ENCODE data around the gene PRSS22. TPM values are rescaled to one million over a fixed set of nuclear protein-coding genes. Genes with fewer than 3 reads are reported as not detected.

Gene PRSS22
- total RNA-seq, 1 experiment from 2014 or later: not detected

DNA sequence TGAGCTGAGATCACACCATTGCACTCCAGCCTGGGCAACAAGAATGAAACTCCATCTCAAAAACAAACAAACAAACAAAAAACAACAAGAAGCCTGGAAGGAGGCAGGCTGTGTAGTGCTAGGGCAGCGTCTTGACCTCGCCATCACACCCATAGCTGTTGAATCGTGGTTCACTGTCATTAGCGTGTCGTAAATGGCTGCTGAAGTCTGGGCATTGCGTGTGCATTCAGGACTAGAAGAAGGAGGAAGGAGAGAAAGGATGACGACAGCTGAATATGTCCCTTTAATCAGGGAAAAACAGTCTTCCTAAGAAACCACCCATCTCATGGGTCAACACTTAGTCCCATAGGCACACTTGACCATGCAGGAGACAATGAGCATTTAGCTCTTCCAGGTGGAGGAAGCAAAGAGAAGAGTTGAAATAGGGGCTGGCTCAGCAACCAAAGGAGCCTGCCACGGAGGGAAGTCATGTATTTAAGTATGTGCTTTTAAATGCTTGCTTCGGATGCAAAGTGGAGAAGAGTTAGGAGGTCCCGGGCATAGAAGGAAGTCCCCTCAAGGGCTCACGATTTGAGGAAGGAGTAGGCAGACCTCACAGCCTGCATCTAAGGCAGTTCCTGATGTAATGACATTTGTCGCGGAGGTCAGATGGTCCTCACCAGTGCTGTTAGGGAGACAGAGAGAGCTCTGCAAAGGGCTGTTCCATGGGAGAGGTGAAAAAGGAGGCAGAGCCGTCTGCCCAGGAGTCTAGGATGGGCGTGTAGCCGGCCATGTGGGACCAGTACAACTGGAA is 8.8 kb downstream of the PRSS22 start:
- H3K4me3 ChIP-seq (ENCODE audit: low read length): no peak overlapping the region
- H3K79me2 ChIP-seq (ENCODE audit: low read length): no peaks in the 10 kb centered on the region
- no peaks in the 10 kb centered on the region for H3K36me3 ChIP-seq (ENCODE audit: insufficient read depth, low read length)
- H2AFZ ChIP-seq (ENCODE audit: low read length): no peak overlapping the region
- H3K27ac ChIP-seq (ENCODE audit: low read length): no peak overlapping the region
- H4K20me1 ChIP-seq (ENCODE audit: insufficient read depth, low read depth, low read length): no peaks in the 10 kb centered on the region
- H3K9ac ChIP-seq (ENCODE audit: low read length): no peak overlapping the region
- peaks cover 8% of the 10 kb centered on the region for H3K4me1 ChIP-seq (ENCODE audit: low read length)
- DNase-seq: no peak
- H3K27me3 ChIP-seq (ENCODE audit: low read length): no peaks in the 10 kb centered on the region
- H3K4me2 ChIP-seq (ENCODE audit: low read depth, low read length, poor library complexity, severe bottlenecking): no peak overlapping the region
- H3K9me3 ChIP-seq (ENCODE audit: low read length): peaks cover under 1% of the 10 kb centered on the region
- no peaks in the 10 kb centered on the region for H3K9me2 ChIP-seq (replicated peaks; ENCODE audit: insufficient read depth, low read length)

DNA sequence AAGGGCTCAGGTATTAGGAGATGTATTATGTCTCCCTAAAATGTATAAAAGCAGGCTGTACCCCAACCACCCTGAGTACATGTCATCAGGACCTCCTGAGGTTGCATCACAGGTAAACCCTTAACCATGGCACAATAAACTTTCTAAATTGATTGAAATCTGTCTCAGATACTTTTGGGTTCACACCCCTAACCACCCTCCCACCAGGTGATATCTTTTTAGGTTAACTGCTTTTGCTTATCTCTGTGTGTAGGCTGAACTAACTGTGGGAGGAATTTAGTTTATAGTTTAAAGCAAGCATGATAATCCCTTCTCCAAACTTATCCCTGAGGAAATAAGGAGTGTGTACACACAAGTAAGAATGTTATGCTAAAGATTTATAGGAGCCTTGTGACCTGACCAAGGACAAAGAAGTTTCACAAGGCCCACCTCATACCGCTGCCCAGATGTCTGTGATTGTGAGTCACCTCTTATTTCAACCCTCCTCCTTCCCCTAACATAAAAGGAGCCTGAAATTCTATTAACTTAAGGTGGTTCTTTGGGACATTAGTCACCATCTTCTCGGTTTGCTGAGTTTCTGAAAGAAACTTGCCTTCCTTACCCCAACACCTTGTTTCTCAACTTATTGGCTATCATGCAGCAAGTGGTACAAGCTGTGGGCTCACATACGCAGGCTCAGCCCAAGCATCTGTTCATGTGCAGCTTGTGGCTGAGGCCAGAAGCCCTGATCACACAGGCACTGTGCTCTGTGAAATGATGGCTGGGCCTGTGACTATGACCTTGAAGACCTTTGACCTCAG is 11.3 kb downstream of the PRSS22 start:
- Histone ChIP-seq H3K27ac (ENCODE audit: low read length) (no peak overlapping the region), H3K4me1 (ENCODE audit: low read length) (peaks cover 8% of the 10 kb centered on the region), H3K4me3 (ENCODE audit: low read length) (no peak overlapping the region), H4K20me1 (ENCODE audit: insufficient read depth, low read depth, low read length) (no peaks in the 10 kb centered on the region), H3K9me2 (replicated peaks; ENCODE audit: insufficient read depth, low read length) (no peaks in the 10 kb centered on the region), H3K9ac (ENCODE audit: low read length) (no peak overlapping the region), H2AFZ (ENCODE audit: low read length) (no peak overlapping the region; the same call in 1 of the 2 replicates), H3K4me2 (ENCODE audit: low read depth, low read length, poor library complexity, severe bottlenecking) (no peak overlapping the region), H3K36me3 (ENCODE audit: insufficient read depth, low read length) (no peaks in the 10 kb centered on the region), H3K9me3 (ENCODE audit: low read length) (no peaks in the 10 kb centered on the region), H3K79me2 (ENCODE audit: low read length) (no peaks in the 10 kb centered on the region), H3K27me3 (ENCODE audit: low read length) (no peaks in the 10 kb centered on the region)
- DNase-seq: no peak

GRCh38 chr16:2845116-2845515 is 12.9 kb downstream of the PRSS22 start:
- Histone ChIP-seq H3K36me3 (ENCODE audit: insufficient read depth, low read length) (no peaks in the 10 kb centered on the region), H2AFZ (ENCODE audit: low read length) (peak overlapping the region; percentile 23; the same call in 1 of the 2 replicates), H3K79me2 (ENCODE audit: low read length) (no peaks in the 10 kb centered on the region), H3K4me2 (ENCODE audit: low read depth, low read length, poor library complexity, severe bottlenecking) (no peak overlapping the region), H4K20me1 (ENCODE audit: insufficient read depth, low read depth, low read length) (no peaks in the 10 kb centered on the region), H3K4me3 (ENCODE audit: low read length) (no peak overlapping the region), H3K9me3 (ENCODE audit: low read length) (no peaks in the 10 kb centered on the region), H3K4me1 (ENCODE audit: low read length) (peaks cover 8% of the 10 kb centered on the region), H3K27me3 (ENCODE audit: low read length) (no peaks in the 10 kb centered on the region), H3K9me2 (replicated peaks; ENCODE audit: insufficient read depth, low read length) (no peaks in the 10 kb centered on the region), H3K27ac (ENCODE audit: low read length) (no peak overlapping the region), H3K9ac (ENCODE audit: low read length) (no peak overlapping the region)
- DNase-seq: no peak

- no peaks in the 10 kb centered on the region for H3K9me3 ChIP-seq (ENCODE audit: low read length)
- H4K20me1 ChIP-seq (ENCODE audit: insufficient read depth, low read depth, low read length): no peaks in the 10 kb centered on the region
- H3K27ac ChIP-seq (ENCODE audit: low read length): no peak overlapping the region
- H3K9me2 ChIP-seq (replicated peaks; ENCODE audit: insufficient read depth, low read length): no peaks in the 10 kb centered on the region
- H2AFZ ChIP-seq (ENCODE audit: low read length): no peak overlapping the region
- H3K4me1 ChIP-seq (ENCODE audit: low read length): peaks cover 8% of the 10 kb centered on the region
- no peak overlapping the region for H3K9ac ChIP-seq (ENCODE audit: low read length)
- no peaks in the 10 kb centered on the region for H3K27me3 ChIP-seq (ENCODE audit: low read length)
- DNase-seq: no peak
- H3K4me3 ChIP-seq (ENCODE audit: low read length): no peak overlapping the region
- no peaks in the 10 kb centered on the region for H3K36me3 ChIP-seq (ENCODE audit: insufficient read depth, low read length)
- no peaks in the 10 kb centered on the region for H3K79me2 ChIP-seq (ENCODE audit: low read length)
- H3K4me2 ChIP-seq (ENCODE audit: low read depth, low read length, poor library complexity, severe bottlenecking): no peak overlapping the region
Observed at GRCh38 chr16:2843526-2843925, 14.4 kb downstream of the PRSS22 start.

DNA sequence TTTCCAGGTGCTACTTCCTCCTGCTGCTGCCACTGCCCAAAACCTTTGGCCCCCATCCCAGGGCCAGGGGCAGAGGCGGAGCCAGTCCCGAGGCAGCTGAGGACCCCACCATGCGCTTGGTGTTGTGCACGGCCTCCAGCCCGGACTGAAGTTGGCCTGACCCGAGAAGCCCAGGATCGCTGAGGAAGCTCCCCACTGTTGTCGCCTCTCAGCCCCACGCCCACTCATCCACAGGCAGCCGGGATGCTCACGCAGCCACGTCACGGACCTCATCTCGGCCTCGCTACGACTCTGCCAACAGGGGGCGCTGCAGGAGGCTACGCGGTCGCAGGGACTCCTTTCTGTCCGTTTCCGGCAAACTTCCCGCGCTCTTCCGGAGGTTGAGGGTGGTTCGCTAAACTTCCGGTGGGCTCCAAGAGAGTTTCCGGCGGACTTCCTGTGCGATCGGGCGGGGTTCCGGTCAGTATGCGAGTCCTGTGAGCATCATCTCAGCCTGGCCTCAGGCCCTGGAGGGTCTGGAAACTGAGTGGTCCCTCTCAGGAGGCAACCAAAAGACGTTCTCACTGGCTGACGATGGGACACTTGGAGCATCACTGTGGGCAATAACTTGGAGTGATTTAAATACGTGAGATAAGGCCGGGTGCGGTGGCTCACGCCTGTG is 15.5 kb downstream of the PRSS22 start:
- DNase-seq: peak; percentile 58
- Histone ChIP-seq H4K20me1 (ENCODE audit: insufficient read depth, low read depth, low read length) (no peaks in the 10 kb centered on the region), H3K79me2 (ENCODE audit: low read length) (no peaks in the 10 kb centered on the region), H3K4me1 (ENCODE audit: low read length) (peaks cover 8% of the 10 kb centered on the region), H3K9me3 (ENCODE audit: low read length) (no peaks in the 10 kb centered on the region), H3K9me2 (replicated peaks; ENCODE audit: insufficient read depth, low read length) (no peaks in the 10 kb centered on the region), H3K4me2 (ENCODE audit: low read depth, low read length, poor library complexity, severe bottlenecking) (no peak overlapping the region), H3K27me3 (ENCODE audit: low read length) (no peaks in the 10 kb centered on the region), H2AFZ (ENCODE audit: low read length) (no peak overlapping the region), H3K27ac (ENCODE audit: low read length) (no peak overlapping the region), H3K9ac (ENCODE audit: low read length) (no peak overlapping the region), H3K4me3 (ENCODE audit: low read length) (no peak overlapping the region), H3K36me3 (ENCODE audit: insufficient read depth, low read length) (no peaks in the 10 kb centered on the region)

- Histone ChIP-seq H3K4me3 (ENCODE audit: low read length) (no peak overlapping the region), H3K79me2 (ENCODE audit: low read length) (no peaks in the 10 kb centered on the region), H3K27ac (ENCODE audit: low read length) (no peak overlapping the region), H3K27me3 (ENCODE audit: low read length) (no peaks in the 10 kb centered on the region), H3K9ac (ENCODE audit: low read length) (no peak overlapping the region), H3K36me3 (ENCODE audit: insufficient read depth, low read length) (no peaks in the 10 kb centered on the region), H3K9me2 (replicated peaks; ENCODE audit: insufficient read depth, low read length) (no peaks in the 10 kb centered on the region), H3K4me2 (ENCODE audit: low read depth, low read length, poor library complexity, severe bottlenecking) (no peak overlapping the region), H3K4me1 (ENCODE audit: low read length) (peaks cover 8% of the 10 kb centered on the region), H2AFZ (ENCODE audit: low read length) (no peak overlapping the region), H3K9me3 (ENCODE audit: low read length) (no peaks in the 10 kb centered on the region), H4K20me1 (ENCODE audit: insufficient read depth, low read depth, low read length) (no peaks in the 10 kb centered on the region)
- no peak for DNase-seq
Observed at GRCh38 chr16:2841606-2842339, 16.2 kb downstream of the PRSS22 start.

GRCh38 chr16:2840914-2841313 is 17.1 kb downstream of the PRSS22 start:
- Histone ChIP-seq H3K4me2 (ENCODE audit: low read depth, low read length, poor library complexity, severe bottlenecking) (no peak overlapping the region), H3K27ac (ENCODE audit: low read length) (no peak overlapping the region), H3K27me3 (ENCODE audit: low read length) (no peaks in the 10 kb centered on the region), H3K9me3 (ENCODE audit: low read length) (no peaks in the 10 kb centered on the region), H3K36me3 (ENCODE audit: insufficient read depth, low read length) (no peaks in the 10 kb centered on the region), H3K4me1 (ENCODE audit: low read length) (peaks cover 8% of the 10 kb centered on the region), H3K79me2 (ENCODE audit: low read length) (no peaks in the 10 kb centered on the region), H3K9me2 (replicated peaks; ENCODE audit: insufficient read depth, low read length) (no peaks in the 10 kb centered on the region), H2AFZ (ENCODE audit: low read length) (no peak overlapping the region), H3K4me3 (ENCODE audit: low read length) (no peak overlapping the region), H4K20me1 (ENCODE audit: insufficient read depth, low read depth, low read length) (no peaks in the 10 kb centered on the region), H3K9ac (ENCODE audit: low read length) (no peak overlapping the region)
- no peak for DNase-seq
